HG02884 (cell line): ENCODE results near the gene DNMT3A.
"Not testable (repeated sequence)": the region's sequence is repeated elsewhere in the genome, so short reads cannot be mapped to it uniquely, and the experiment has no call there.

Source experiments
- ATAC-seq: cut with Tn5 transposase; IDR thresholded peaks from one replicate; pipeline ENCODE4 v1.9.1; 2021; ENCODE audit warnings: mild to moderate bottlenecking, moderate library complexity; ENCODE audit not compliant: unreplicated experiment

Gene DNMT3A

GRCh38 chr2:25286723-25287483 lies 54.8 kb downstream of the DNMT3A start:
- no peak for ATAC-seq

GRCh38 chr2:25286025-25286400 lies 55.7 kb downstream of the DNMT3A start:
- ATAC-seq = no peak

GRCh38 chr2:25285265-25286024 lies 56.3 kb downstream of the DNMT3A start:
- ATAC-seq = no peak

- no peak for ATAC-seq
These were observed 57.0 kb downstream of the DNMT3A start for GRCh38 chr2:25284756-25285155.

GRCh38 chr2:25283921-25284320 lies 57.8 kb downstream of the DNMT3A start:
- no peak for ATAC-seq

GRCh38 chr2:25281941-25282340 lies 59.8 kb downstream of the DNMT3A start:
- ATAC-seq = no peak

- no peak for ATAC-seq
These were observed 60.2 kb downstream of the DNMT3A start for GRCh38 chr2:25281522-25281921.

- ATAC-seq = no peak
These were observed 61.6 kb downstream of the DNMT3A start for GRCh38 chr2:25280051-25280687.

- peak; percentile 69 for ATAC-seq
These were observed 62.6 kb downstream of the DNMT3A start for GRCh38 chr2:25279091-25279651.

- ATAC-seq = no peak
These were observed 64.9 kb downstream of the DNMT3A start for GRCh38 chr2:25276569-25277465.

- ATAC-seq = no peak
These were observed 66.2 kb downstream of the DNMT3A start for GRCh38 chr2:25275575-25275965.

GRCh38 chr2:25274868-25275574 lies 66.7 kb downstream of the DNMT3A start:
- no peak for ATAC-seq

GRCh38 chr2:25273985-25274535 lies 67.7 kb downstream of the DNMT3A start:
- no peak for ATAC-seq

GRCh38 chr2:25272705-25273104 lies 69.0 kb downstream of the DNMT3A start:
- ATAC-seq = not testable (repeated sequence)

GRCh38 chr2:25270061-25270460 lies 71.7 kb downstream of the DNMT3A start:
- ATAC-seq = no peak

GRCh38 chr2:25269233-25269632 lies 72.5 kb downstream of the DNMT3A start:
- no peak for ATAC-seq

- ATAC-seq = no peak
These were observed 73.6 kb downstream of the DNMT3A start for GRCh38 chr2:25268139-25268538.

- no peak for ATAC-seq
These were observed 75.3 kb downstream of the DNMT3A start for GRCh38 chr2:25266399-25266798.

GRCh38 chr2:25265802-25266201 lies 75.9 kb downstream of the DNMT3A start:
- no peak for ATAC-seq

GRCh38 chr2:25265001-25265400 lies 76.7 kb downstream of the DNMT3A start:
- no peak for ATAC-seq
